IMR-90 (cell line): ENCODE measurements around the gene SEPHS2. TPM values are rescaled to one million over a fixed set of nuclear protein-coding genes. Genes with fewer than 3 reads are reported as not detected.
A peak's percentile ranks its signal among the peaks of the same experiment; 100 is the strongest.

Experiments used
- ATAC-seq: fragments of 200-7000 bp; cut with Tn5 transposase; 2 replicates; pipeline ENCODE4 v1.9.1; 2020; ENCODE audit warnings: low read depth, mild to moderate bottlenecking, moderate library complexity
- BruUV-seq: library from RNA; stranded (reverse); fragments of 400-500 nt; replicated peaks from 2 replicates; lab custom pipeline; 2021; lab: Mats Ljungman, UMichigan
- CTCF ChIA-PET: fragments of 300-600 bp; formaldehyde crosslinking; extraction: SDS; loops from one replicate; lab custom pipeline; 2021; ENCODE audit warnings: antibody characterized with exemption; lab: Yijun Ruan, JAX
- POLR2A ChIA-PET: fragments of 300-600 bp; sonication (Branson Sonifier 250); formaldehyde crosslinking; loops from one replicate; lab custom pipeline; 2022; ENCODE audit warnings: antibody characterized with exemption; ENCODE audit not compliant: unreplicated experiment; lab: Charles Lee
- DNase-seq: peaks from one replicate; pipeline ENCODE4 v3.0.0; 2013
- H2AFZ ChIP-seq: replicated peaks from 2 replicates; pipeline ENCODE3; 2013; ENCODE audit warnings: low read length, mild to moderate bottlenecking; ENCODE audit not compliant: poor library complexity
- H2AK5ac ChIP-seq: 2 replicates; pipeline ENCODE4 v1.6.1; 2013; ENCODE audit warnings: low read depth, low read length, inconsistent platforms
- H2AK9ac ChIP-seq: replicated peaks from 2 replicates; pipeline ENCODE3; 2013; ENCODE audit warnings: mild to moderate bottlenecking, low read depth, low read length, moderate library complexity; ENCODE audit not compliant: poor library complexity
- H2BK120ac ChIP-seq: 2 replicates; pipeline ENCODE4 v1.6.1; 2013; ENCODE audit warnings: low read depth, low read length, inconsistent platforms
- H2BK15ac ChIP-seq: 3 replicates; pipeline ENCODE4 v1.6.1; 2013; ENCODE audit warnings: low read depth, low read length, inconsistent platforms
- H2BK20ac ChIP-seq: 2 replicates; pipeline ENCODE4 v1.6.1; 2013; ENCODE audit warnings: low read depth, mild to moderate bottlenecking, inconsistent platforms, low read length, moderate library complexity
- H2BK5ac ChIP-seq: 2 replicates; pipeline ENCODE4 v1.6.1; 2013; ENCODE audit warnings: mild to moderate bottlenecking, low read depth, low read length, inconsistent platforms; ENCODE audit not compliant: poor library complexity, severe bottlenecking
- H3K14ac ChIP-seq: replicated peaks from 2 replicates; pipeline ENCODE4 v1.6.1; 2013; ENCODE audit warnings: low read depth, low read length, inconsistent platforms
- H3K18ac ChIP-seq: 2 replicates; pipeline ENCODE4 v1.6.1; 2013; ENCODE audit warnings: low read depth, low read length, control low read depth
- H3K23ac ChIP-seq: 2 replicates; pipeline ENCODE4 v1.6.1; 2013; ENCODE audit warnings: low read depth, low read length, inconsistent platforms
- H3K27ac ChIP-seq: 2 replicates; pipeline ENCODE4 v1.5.1; 2013; ENCODE audit warnings: mild to moderate bottlenecking, control low read depth, low read length; ENCODE audit not compliant: insufficient read depth
- H3K27me3 ChIP-seq: 2 replicates; pipeline ENCODE4 v1.6.1; 2013; ENCODE audit warnings: low read length; ENCODE audit not compliant: control insufficient read depth, insufficient read depth
- H3K36me3 ChIP-seq: 2 replicates; pipeline ENCODE4 v1.6.1; 2013; ENCODE audit warnings: low read length, mixed read lengths; ENCODE audit not compliant: control insufficient read depth, insufficient read depth
- H3K4ac ChIP-seq: 2 replicates; pipeline ENCODE4 v1.6.1; 2013; ENCODE audit warnings: low read depth, low read length, inconsistent platforms
- H3K4me1 ChIP-seq: 2 replicates; pipeline ENCODE4 v1.6.1; 2013; ENCODE audit warnings: low read length, mixed read lengths; ENCODE audit not compliant: control insufficient read depth, insufficient read depth
- H3K4me2 ChIP-seq: 2 replicates; pipeline ENCODE4 v1.6.1; 2013; ENCODE audit warnings: low read depth, mild to moderate bottlenecking, control low read depth, low read length, moderate library complexity
- H3K4me3 ChIP-seq: 2 replicates; pipeline ENCODE4 v1.5.1; 2013; ENCODE audit warnings: low read depth, mild to moderate bottlenecking, control low read depth, low read length, moderate library complexity; ENCODE audit not compliant: insufficient read depth
- H3K56ac ChIP-seq: 2 replicates; pipeline ENCODE4 v1.6.1; 2013; ENCODE audit warnings: low read length, inconsistent platforms; ENCODE audit not compliant: insufficient read depth; ENCODE audit errors: extremely low read depth
- H3K79me1 ChIP-seq, 2 experiments: 2 replicates each; pipeline ENCODE4 v1.6.1; 2013; ENCODE audit warnings: low read length in 2 of 2, inconsistent platforms in 1 of 2, low read depth in 1 of 2
- H3K9ac ChIP-seq: 2 replicates; pipeline ENCODE4 v1.6.1; 2013; ENCODE audit warnings: low read depth, low read length, control low read depth
- H3K9me1 ChIP-seq: 2 replicates; pipeline ENCODE4 v1.6.1; 2013; ENCODE audit warnings: low read length, inconsistent platforms; ENCODE audit not compliant: insufficient read depth
- H3K9me3 ChIP-seq: 2 replicates; pipeline ENCODE4 v1.6.1; 2013; ENCODE audit warnings: low read length; ENCODE audit not compliant: control insufficient read depth, insufficient read depth
- H4K20me1 ChIP-seq: 2 replicates; pipeline ENCODE4 v1.6.1; 2013; ENCODE audit warnings: low read length, inconsistent platforms; ENCODE audit not compliant: insufficient read depth
- H4K5ac ChIP-seq: 2 replicates; pipeline ENCODE4 v1.6.1; 2013; ENCODE audit warnings: mild to moderate bottlenecking, low read depth, low read length, control low read depth
- H4K8ac ChIP-seq, 2 experiments: 2 replicates each; pipeline ENCODE4 v1.6.1; 2013; ENCODE audit warnings: low read depth in 2 of 2, low read length in 2 of 2, control low read depth in 1 of 2, inconsistent platforms in 1 of 2
- H4K91ac ChIP-seq: 2 replicates; pipeline ENCODE4 v1.6.1; 2013; ENCODE audit warnings: low read depth, low read length, inconsistent platforms; ENCODE audit not compliant: insufficient read depth
- FOS ChIP-seq: fragments of 150-350 bp; IDR thresholded peaks from 2 replicates; pipeline ENCODE4 v1.6.1; 2016; ENCODE audit warnings: low read depth, low read length
- SMC3 ChIP-seq: fragments of 150-350 bp; IDR thresholded peaks from 2 replicates; pipeline ENCODE4 v1.6.1; 2016; ENCODE audit warnings: low read depth, mild to moderate bottlenecking, antibody characterized with exemption, low read length, moderate library complexity
- WGBS, 2 experiments: methylation state at CpG; one replicate each; pipeline versions ENCODE4 v1.1.5 to v1.1.7; 2013; ENCODE audit warnings: missing lambda C conversion rate in 2 of 2; ENCODE audit not compliant: insufficient read length in 1 of 2; ENCODE audit errors: extremely low coverage in 2 of 2; 5-methylcytosine and 5-hydroxymethylcytosine counted together
- dilution Hi-C: fragments of 300-500 bp; cut with HindIII; formaldehyde crosslinking; loops from one replicate; pipeline ENCODE4 v1.14.3; 2018; ENCODE audit warnings: low sequenced_read_pairs; ENCODE audit not compliant: unreplicated experiment
- in situ Hi-C: fragments of 300-500 bp; cut with MboI; formaldehyde crosslinking; loops from 3 replicates; pipeline ENCODE4 v1.14.3; 2019; ENCODE audit warnings: low sequenced_read_pairs, inconsistent platforms, mixed read lengths
- intact Hi-C: fragments of 100-400 bp; cut with micrococcal nuclease; formaldehyde crosslinking; loops from 2 replicates; pipeline ENCODE4 v1.10.0; 2022
- polyA plus RNA-seq, 3 experiments: library from polyadenylated mRNA; depleted of rRNA; stranded (reverse); fragments of >200 nt; gene quantifications; 2 replicates each; pipeline ENCODE4 v1.2.3, GENCODE V29; 2012; ENCODE audit warnings: low replicate concordance in 1 of 3
- total RNA-seq: library from RNA; depleted of rRNA; stranded (reverse); fragments of >200 nt; gene quantifications from 2 replicates; pipeline ENCODE4 v1.2.3, GENCODE V29; 2012
- TF ChIP-seq, protein P1 (sequence below): fragments of 150-350 bp; IDR thresholded peaks from 2 replicates; pipeline ENCODE4 v1.6.1; 2017; ENCODE audit warnings: mild to moderate bottlenecking, antibody characterized with exemption, low read length, low read depth

SEPHS2 gene
- total and polyA plus RNA-seq, 2 of the 4 experiments (the other 2 are of a cell fraction) = 10.4 to 31.4 TPM

GRCh38 chr16:30416624-30417528 is 28.8 kb downstream of the SEPHS2 start:
- Histone ChIP-seq H2BK20ac (no peak overlapping the region), H3K27ac (no peak overlapping the region), H3K14ac (no peak overlapping the region), H3K18ac (no peak overlapping the region), H4K91ac (no peak overlapping the region), H3K9me3 (no peaks in the 10 kb centered on the region), H3K4me2 (peak overlapping the region; percentile 68), H2BK120ac (no peak overlapping the region), H3K4me1 (no peaks in the 10 kb centered on the region), H3K4me3 (peak overlapping the region; percentile 65), H4K5ac (no peak overlapping the region), H3K9me1 (peaks cover 6% of the 10 kb centered on the region; the same call in 1 of the 2 replicates), H4K20me1 (peaks cover 9% of the 10 kb centered on the region), H3K27me3 (no peaks in the 10 kb centered on the region), H2BK15ac (no peak overlapping the region), H2AK9ac (peak overlapping the region; percentile 82), H3K23ac (no peak overlapping the region; the same call in 1 of the 2 replicates), H3K56ac (no peak overlapping the region), H2AFZ (peak overlapping the region; percentile 95), H3K9ac (no peak overlapping the region), H3K36me3 (peaks cover 14% of the 10 kb centered on the region), H3K4ac (no peak overlapping the region), H2AK5ac (no peak overlapping the region), H3K79me1 (peaks cover 0 to 35% of the 10 kb centered on the region in 2 experiments; a peak in 2 of 4 replicates), H2BK5ac (no peak overlapping the region), H4K8ac (0 out of 4 replicates have a peak overlapping the region, but pooled peaks of 1 of the 2 experiments have one; percentile 52)
- dilution Hi-C loops = no loop called here
- in situ Hi-C loops = loop anchor here (25.0 kb wide), 1 partner anchor 230 kb away; the partner anchor contains the start of genes BOLA2B, CORO1A, SLX1A and SULT1A3
- ATAC-seq (no peak), DNase-seq (no peak)
- CTCF ChIA-PET = interaction anchor here (0.7 kb wide), 1 partner anchor 7 kb away, joined by 3 read pairs; no protein-coding TSS in a partner anchor
- POLR2A ChIA-PET = interaction anchor here (0.5 kb wide), 1 partner anchor 10 kb away, joined by 3 read pairs; the partner anchor contains the start of gene ZNF771
- WGBS, 2 experiments = 83% methylated on average over 7 of the region's 18 CpGs; no CpG with 5 or more reads in 1 of the 2 experiments
- BruUV-seq = no TSS peak
- intact Hi-C loops = no loop called here
- TF ChIP-seq, protein P1, sequence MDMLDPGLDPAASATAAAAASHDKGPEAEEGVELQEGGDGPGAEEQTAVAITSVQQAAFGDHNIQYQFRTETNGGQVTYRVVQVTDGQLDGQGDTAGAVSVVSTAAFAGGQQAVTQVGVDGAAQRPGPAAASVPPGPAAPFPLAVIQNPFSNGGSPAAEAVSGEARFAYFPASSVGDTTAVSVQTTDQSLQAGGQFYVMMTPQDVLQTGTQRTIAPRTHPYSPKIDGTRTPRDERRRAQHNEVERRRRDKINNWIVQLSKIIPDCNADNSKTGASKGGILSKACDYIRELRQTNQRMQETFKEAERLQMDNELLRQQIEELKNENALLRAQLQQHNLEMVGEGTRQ = no peak
- TF ChIP-seq FOS (no peak), SMC3 (no peak)
